Astrocyte of the hippocampus (primary cell): ENCODE data around the gene GSG1L.
A peak's percentile ranks its signal among the peaks of the same experiment; 100 is the strongest.

Experiments used
- DNase-seq: peaks from one replicate; pipeline ENCODE4 v3.0.0; 2011; ENCODE audit warnings: low read depth, low spot score

The GSG1L gene

DNA sequence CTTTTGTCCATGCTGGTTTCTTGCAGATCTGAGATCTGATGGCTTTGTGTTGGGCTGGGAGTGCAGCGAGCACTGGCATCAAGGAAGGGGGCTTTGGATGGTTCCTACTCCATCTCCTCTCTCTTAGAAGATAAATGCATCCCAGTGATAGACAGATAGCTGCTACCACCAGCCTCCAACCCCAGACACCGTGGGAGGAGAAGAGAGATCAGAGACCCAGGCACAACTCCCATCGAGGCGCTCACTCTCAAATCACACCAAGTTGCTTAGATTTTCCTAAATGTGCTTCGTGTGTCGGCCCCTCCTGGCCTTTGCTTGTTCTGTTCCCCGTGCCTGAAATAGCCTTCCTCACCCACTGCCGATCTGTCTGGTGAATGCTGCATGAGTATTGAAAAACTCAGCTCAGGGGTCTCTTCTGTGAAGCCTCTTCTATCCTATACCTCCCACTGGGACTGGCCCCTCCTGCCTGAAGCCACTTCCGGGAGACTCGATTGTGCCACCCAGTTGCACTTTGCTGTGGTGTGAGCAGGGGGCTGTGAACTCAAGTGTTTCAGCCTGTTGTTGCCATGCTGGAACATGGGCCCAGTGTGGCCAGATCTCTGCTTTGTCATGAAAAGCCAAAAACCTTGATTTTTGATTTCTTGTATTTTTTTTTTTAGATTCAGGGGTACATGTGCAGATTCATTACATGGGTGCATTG is 242.7 kb downstream of the GSG1L start:
- no peak for DNase-seq

DNA sequence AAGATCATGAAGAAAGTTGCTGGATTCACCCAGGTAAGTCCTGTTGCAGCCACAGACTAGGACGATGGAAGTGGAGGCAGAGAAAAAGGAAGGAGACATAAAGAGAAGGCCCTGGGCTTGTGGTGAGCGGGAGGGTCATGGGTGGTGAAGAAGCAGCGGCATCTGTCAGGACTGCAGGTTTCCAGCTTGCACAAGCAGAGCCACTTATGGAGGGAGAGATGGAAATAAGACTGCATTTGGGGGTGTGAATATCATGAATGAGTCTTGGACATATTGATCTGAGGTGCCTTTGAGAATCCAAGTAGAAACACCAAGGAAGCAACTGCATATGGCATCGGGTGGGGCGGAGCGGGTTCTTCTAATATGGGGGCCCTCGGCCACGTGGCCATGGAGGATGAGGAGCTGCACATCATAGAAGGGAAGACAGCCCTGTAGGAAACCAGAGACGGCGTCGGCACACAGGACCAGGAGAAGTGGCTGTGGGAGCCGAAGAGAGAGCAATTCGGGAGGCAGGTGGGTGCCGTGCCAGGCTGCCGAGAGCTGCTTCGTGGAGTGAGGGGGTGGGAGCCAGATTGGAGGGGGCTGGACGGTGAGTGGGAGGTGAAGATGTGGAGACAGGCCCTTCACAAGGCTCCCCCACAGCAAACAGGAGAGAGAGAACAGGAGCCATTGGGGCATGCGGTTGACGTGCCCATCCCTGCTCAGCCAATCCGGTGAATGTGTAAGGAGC is 243.5 kb downstream of the GSG1L start:
- DNase-seq: no peak

- DNase-seq: no peak
Observed at GRCh38 chr16:27819356-27819755, 244.2 kb downstream of the GSG1L start.

- no peak for DNase-seq
Observed at GRCh38 chr16:27818246-27818645, 245.3 kb downstream of the GSG1L start.

DNA sequence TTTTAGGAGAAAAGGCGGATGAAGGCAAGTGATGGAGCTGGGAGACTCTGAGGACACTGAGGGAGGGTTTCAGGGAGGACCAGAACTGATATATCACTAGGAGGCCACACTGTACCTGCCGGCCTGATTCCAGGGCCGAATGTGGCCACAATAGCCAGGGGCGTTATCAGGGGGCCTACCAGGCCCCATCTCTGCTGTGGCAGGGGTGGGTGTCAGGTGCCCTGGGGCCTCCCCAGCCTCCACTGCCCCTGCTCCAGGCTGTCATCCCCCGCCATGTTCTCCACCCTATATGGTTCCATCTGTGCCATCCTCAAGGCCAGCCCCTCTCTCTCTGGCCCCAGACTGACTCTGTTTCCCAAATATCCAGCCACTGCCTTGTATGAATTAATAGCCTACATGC is 246.5 kb downstream of the GSG1L start:
- DNase-seq: no peak

DNA sequence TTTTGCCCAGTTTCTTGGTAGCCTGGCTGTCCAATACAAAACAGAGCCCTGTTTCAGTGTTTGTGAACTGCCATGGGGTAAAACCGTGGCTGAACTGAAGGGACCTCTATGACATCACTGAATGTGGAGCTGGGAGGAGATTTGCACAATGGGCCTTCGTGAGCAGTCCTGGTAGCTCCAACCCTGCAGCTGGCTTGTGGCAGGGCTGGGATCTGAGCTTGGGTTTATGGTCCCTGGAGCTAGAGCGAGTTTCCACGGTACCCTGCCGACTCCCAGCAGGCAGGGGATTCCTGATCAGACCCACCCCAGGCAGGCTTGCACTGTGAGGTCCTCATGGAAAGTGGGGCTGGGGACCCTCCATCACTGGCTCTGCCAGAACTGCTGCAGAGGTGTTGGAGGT is 247.0 kb downstream of the GSG1L start:
- DNase-seq: no peak

DNA sequence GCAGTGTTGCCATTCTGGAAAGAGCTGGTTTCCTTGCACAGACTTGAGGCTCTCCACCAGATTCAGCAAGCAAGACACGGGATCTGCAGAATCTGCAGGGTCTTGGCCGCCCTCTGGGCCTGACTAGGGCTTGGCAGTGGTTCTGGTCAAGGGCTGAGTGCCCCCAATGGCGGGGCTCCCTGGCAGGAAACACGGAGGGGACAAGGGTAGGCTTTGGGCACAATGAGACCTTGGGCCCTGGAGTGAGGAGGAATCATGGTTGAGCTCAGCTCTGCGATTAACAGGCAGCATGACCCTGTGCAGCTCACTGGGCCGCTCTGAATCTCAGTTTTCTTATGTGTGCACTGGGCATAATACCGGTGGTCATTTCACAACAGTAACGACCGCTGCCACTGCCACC is 249.9 kb downstream of the GSG1L start:
- DNase-seq: no peak

DNA sequence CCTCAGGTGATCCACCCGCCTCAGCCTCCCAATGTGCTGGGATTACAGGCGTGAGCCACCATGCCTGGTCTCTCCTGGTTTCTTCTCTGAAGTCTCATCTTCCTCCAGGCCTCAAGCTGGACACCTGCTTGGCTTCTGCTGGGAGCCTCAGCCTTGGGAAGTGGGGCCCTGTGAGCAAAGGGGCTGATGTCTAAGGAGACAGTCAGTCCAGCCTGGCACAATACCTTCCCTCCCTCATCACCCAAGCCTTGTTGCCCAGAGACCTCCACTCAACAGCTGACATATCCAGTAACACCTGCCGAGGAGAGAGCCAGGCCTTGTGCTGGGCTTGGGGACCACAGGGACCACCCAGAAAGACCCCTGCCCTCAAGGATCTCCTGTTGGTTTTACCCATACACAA is 251.6 kb downstream of the GSG1L start:
- DNase-seq: no peak

GRCh38 chr16:27806986-27807385 is 256.5 kb downstream of the GSG1L start:
- DNase-seq: no peak

- DNase-seq: no peak
Observed at GRCh38 chr16:27806388-27806787, 257.1 kb downstream of the GSG1L start.

DNA sequence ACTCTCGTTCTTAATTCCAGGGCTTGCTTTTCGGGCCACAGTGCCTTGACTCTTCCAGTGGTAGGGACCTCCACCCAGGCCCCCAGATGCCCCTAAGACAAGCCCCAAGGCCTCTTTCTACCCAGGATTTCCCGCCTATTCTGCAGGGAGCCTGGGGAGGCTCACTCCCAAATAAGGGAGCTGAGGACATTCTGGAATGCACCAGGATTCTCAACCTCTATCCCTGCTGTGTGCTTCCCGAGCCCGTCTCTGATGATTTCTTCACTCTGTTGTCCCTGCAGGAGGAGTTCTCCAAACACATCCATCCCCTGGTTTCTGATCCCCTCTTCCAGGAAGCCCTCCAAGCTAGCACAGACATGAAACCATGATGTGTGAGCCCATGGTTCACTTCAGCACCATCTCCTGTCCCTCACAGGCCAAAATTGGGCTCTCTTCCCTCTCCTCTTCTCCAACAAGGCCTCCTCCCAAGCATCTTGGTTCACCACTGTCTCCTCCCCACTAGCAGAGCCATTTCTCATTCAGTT is 257.6 kb downstream of the GSG1L start:
- DNase-seq: no peak

- no peak for DNase-seq
Observed at GRCh38 chr16:27803775-27804549, 259.6 kb downstream of the GSG1L start.

GRCh38 chr16:27802664-27803439 is 260.7 kb downstream of the GSG1L start:
- no peak for DNase-seq

DNA sequence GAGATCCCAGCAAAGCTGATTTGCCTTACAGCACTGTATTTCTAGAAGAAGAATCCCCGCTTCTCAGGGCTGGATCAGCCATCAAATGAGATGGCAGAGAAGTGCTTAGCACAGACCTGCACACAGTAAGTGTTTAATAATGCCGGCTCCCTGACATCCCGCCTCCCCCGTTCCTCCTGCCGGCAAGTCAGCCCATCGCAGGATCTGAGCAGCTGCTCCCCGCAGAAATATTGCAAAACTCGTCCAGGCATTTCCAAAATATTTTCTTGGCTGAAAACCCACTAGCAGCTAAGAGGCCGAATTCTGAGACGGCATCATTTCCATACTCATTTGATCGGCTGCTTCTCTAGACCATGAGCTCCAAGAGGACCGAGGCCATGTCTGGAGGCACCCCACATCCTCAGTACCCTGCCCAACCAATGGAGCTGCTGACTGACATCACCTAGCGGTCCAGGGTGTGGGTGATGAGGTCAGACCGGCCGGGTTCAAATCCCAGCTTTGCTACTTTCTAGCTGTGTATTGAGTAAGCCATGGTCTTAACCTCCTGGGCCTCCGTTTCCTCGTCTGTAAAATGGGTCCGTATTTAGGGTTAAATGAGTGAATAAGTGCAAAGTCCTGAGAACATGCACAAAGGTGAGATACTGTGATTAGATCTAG is 262.1 kb downstream of the GSG1L start:
- DNase-seq: no peak

GRCh38 chr16:27800817-27801216 is 262.7 kb downstream of the GSG1L start:
- DNase-seq: no peak

DNA sequence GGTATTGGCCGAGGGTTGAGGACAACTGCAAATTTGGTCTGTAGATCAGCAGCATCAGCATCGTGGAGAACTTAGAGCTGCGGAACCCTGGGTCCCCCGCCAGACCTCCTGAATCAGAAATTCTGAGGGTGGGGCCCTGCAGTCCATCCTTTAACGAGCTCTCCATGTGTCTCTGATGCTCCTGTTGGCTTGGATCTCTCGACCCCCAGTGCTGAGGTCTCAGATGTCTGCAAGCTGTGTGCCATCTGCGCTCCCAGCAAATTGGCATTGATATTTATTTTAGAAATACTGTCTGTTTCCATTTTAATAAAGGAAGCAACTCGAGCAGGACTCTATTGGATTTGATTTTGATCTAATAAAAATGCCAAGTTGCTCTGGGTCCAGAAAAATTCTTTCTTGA is 263.6 kb downstream of the GSG1L start:
- no peak for DNase-seq

- DNase-seq: no peak
Observed at GRCh38 chr16:27798241-27798640, 265.3 kb downstream of the GSG1L start.

GRCh38 chr16:27795992-27796614 is 267.4 kb downstream of the GSG1L start:
- DNase-seq: peak; percentile 74

DNA sequence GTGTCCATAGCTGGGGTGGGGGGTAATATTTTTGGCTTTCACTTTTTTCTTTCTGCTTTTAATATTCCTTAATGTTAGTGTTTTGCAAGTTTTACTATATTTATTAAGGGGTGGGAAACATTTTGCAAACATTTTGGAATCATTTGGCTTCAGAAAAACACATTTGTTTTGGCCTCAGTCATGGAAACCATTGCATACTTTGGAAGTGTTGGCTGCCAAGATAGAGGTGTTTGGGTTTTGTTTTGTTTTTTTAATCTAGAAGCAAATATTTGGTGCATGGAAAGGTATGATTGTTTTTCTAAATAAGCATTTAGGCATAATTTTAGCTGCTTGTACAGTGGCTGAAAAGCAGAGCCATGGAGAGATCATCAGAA is 270.3 kb downstream of the GSG1L start:
- DNase-seq: peak; percentile 30

DNA sequence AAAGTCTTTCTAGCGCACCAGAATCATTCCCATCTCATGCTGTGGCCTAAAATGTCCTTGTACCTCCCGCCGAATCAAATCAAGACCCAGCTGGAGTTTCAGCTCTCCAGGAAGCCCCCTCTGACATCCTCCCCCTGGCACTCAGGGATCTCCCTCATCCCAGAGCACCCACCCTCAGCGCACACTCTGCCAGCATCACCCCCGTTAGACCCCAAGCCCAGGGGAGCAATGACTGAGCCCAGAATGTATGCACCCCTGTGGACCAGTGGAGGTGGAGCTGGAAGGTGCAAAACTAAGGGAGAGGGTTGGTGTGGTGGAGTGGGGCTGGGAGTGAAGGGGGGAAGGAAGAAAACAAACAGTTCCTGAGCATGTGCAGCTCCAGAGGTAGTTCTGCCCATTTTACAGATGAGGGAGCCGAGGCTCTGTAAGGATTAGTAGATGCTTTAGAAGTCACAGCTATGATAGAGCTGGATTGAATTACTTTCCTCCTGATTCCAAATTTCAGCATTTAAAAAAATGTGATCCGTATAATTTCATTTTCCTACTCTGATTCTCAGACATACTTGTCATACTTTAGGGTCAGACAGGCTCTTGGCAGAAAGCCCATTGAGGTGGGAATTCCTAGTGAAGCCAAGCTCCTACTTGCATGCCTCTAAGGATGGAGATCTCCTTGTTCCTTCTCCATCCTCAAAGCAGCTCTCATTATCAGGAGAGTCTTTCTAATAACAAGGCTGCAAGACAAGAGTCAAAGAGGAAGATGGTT is 270.8 kb downstream of the GSG1L start:
- peak; percentile 76 for DNase-seq
